HepG2 (cell line): ENCODE measurements around the gene MRPL28. TPM values are rescaled to one million over a fixed set of nuclear protein-coding genes. Genes with fewer than 3 reads are reported as not detected.

Source experiments
- ATAC-seq: fragments of 200-7000 bp; cut with Tn5 transposase; 3 replicates; pipeline ENCODE4 v1.9.1; 2020; ENCODE audit warnings: mild to moderate bottlenecking, moderate library complexity
- BruUV-seq: library from RNA; stranded (reverse); fragments of 400-500 nt; replicated peaks from 2 replicates; lab custom pipeline; 2021; lab: Mats Ljungman, UMichigan
- CTCF ChIA-PET: fragments of 300-600 bp; formaldehyde crosslinking; extraction: SDS; loops from one replicate; lab custom pipeline; 2021; ENCODE audit warnings: low total read pairs, inconsistent platforms, low intra/inter-chr PET ratio; lab: Yijun Ruan, JAX
- POLR2A ChIA-PET: fragments of 350-600 bp; sonication (Branson Sonifier 250); formaldehyde crosslinking; loops from one replicate; lab custom pipeline; 2020; ENCODE audit warnings: antibody characterized with exemption, inconsistent platforms; lab: Yijun Ruan, JAX
- DNase-seq: peaks from one replicate; pipeline ENCODE4 v3.0.0-alpha.2; 2015; ENCODE audit warnings: low spot score
- FAIRE-seq: peaks from 3 replicates; lab custom pipeline; 2011; peaks lifted over from hg19 to GRCh38; lab: Jason Lieb, UNC
- H2AFZ ChIP-seq: one replicate; pipeline ENCODE4 v1.6.1; 2011; ENCODE audit warnings: low read length, inconsistent platforms
- H3K27ac ChIP-seq: fragments of 300-600 bp; 3 replicates; pipeline ENCODE4 v1.8.0; 2011; ENCODE audit warnings: mixed run types, mild to moderate bottlenecking, mixed read lengths, low read length, inconsistent platforms; ENCODE audit not compliant: insufficient read depth; ENCODE audit errors: extremely low read length
- H3K27me3 ChIP-seq, 2 experiments: fragments of 200-600 bp in 1 of 2; 2 replicates in 1 of 2; 3 replicates in 1 of 2; pipeline versions ENCODE4 v1.6.0 to v1.8.0; 2011; ENCODE audit warnings: low read length in 2 of 2, mild to moderate bottlenecking in 2 of 2, moderate library complexity in 2 of 2, inconsistent platforms in 1 of 2; ENCODE audit not compliant: insufficient read depth in 2 of 2, control insufficient read depth in 1 of 2
- H3K36me3 ChIP-seq, 2 experiments: fragments of 200-600 bp in 1 of 2; replicated peaks in 1 of 2; 2 replicates in 1 of 2; 3 replicates in 1 of 2; pipeline versions ENCODE4 v1.5.1 to v1.8.0; 2011; ENCODE audit warnings: low read length in 2 of 2, inconsistent platforms in 1 of 2; ENCODE audit not compliant: insufficient read depth in 2 of 2, control insufficient read depth in 1 of 2
- H3K4me1 ChIP-seq: 2 replicates; pipeline ENCODE4 v1.5.1; 2012; ENCODE audit warnings: low read length, inconsistent platforms; ENCODE audit not compliant: insufficient read depth
- H3K4me2 ChIP-seq: 2 replicates; pipeline ENCODE4 v1.6.0; 2011; ENCODE audit warnings: low read depth, low read length, inconsistent platforms
- H3K4me3 ChIP-seq, 3 experiments: fragments of 200-600 bp in 1 of 3; sonication (generic), shearing (Covaris generic) in 1 of 3; replicated peaks in 1 of 3; 2 replicates each; pipeline ENCODE4 v1.5.1; 2011 to 2016; ENCODE audit warnings: low read length in 3 of 3, inconsistent platforms in 2 of 3, low read depth in 2 of 3, mild to moderate bottlenecking in 2 of 3, control low read depth in 1 of 3, mixed read lengths in 1 of 3; ENCODE audit not compliant: insufficient read depth in 1 of 3
- H3K79me2 ChIP-seq: one replicate; pipeline ENCODE4 v1.6.1; 2011; ENCODE audit warnings: low read length, inconsistent platforms; ENCODE audit not compliant: insufficient read depth
- H3K9ac ChIP-seq: 2 replicates; pipeline ENCODE4 v1.6.0; 2011; ENCODE audit warnings: mild to moderate bottlenecking, low read depth, low read length, inconsistent platforms; ENCODE audit not compliant: insufficient read depth
- H3K9me3 ChIP-seq: 2 replicates; pipeline ENCODE4 v1.5.1; 2012; ENCODE audit warnings: mild to moderate bottlenecking, low read length
- H4K20me1 ChIP-seq: 2 replicates; pipeline ENCODE4 v1.6.0; 2011; ENCODE audit warnings: inconsistent platforms, mild to moderate bottlenecking, low read length, moderate library complexity; ENCODE audit not compliant: insufficient read depth
- ADNP ChIP-seq: sonication (generic); formaldehyde crosslinking; IDR thresholded peaks from 2 replicates; pipeline ENCODE4 v1.4.0; 2020; ENCODE audit warnings: missing genetic modification reagents
- HDAC1 ChIP-seq: sonication (generic); formaldehyde crosslinking; IDR thresholded peaks from 2 replicates; pipeline ENCODE4 v1.5.1; 2020; ENCODE audit warnings: mild to moderate bottlenecking, missing genetic modification reagents
- MED1 ChIP-seq: sonication (generic); formaldehyde crosslinking; IDR thresholded peaks from 2 replicates; pipeline ENCODE4 v1.4.0; 2020; ENCODE audit warnings: missing genetic modification reagents
- MIER2 ChIP-seq: IDR thresholded peaks from 2 replicates; pipeline ENCODE4 v1.6.1; 2016; ENCODE audit warnings: missing biosample characterization, missing genetic modification reagents
- PHF21A ChIP-seq: sonication (generic); formaldehyde crosslinking; IDR thresholded peaks from 2 replicates; pipeline ENCODE4 v1.5.0; 2020; ENCODE audit warnings: mild to moderate bottlenecking, missing genetic modification reagents
- PITX1 ChIP-seq: sonication (generic); formaldehyde crosslinking; IDR thresholded peaks from 2 replicates; pipeline ENCODE4 v1.5.1; 2020; ENCODE audit warnings: mild to moderate bottlenecking, missing genetic modification reagents
- RBFOX2 ChIP-seq: fragments of 200-400 bp; formaldehyde crosslinking; IDR thresholded peaks from 2 replicates; pipeline ENCODE4 v1.6.1; 2017; ENCODE audit warnings: low read depth, mild to moderate bottlenecking, low read length
- RCOR2 ChIP-seq: IDR thresholded peaks from 2 replicates; pipeline ENCODE4 v1.6.1; 2016; ENCODE audit warnings: missing biosample characterization, missing genetic modification reagents
- RFX3 ChIP-seq: IDR thresholded peaks from 2 replicates; pipeline ENCODE4 v1.6.1; 2016; ENCODE audit warnings: missing biosample characterization, missing genetic modification reagents
- SPEN ChIP-seq: sonication (generic); formaldehyde crosslinking; IDR thresholded peaks from 2 replicates; pipeline ENCODE4 v1.5.1; 2020; ENCODE audit warnings: low read depth, mild to moderate bottlenecking, missing genetic modification reagents
- TARDBP ChIP-seq: sonication (generic); formaldehyde crosslinking; IDR thresholded peaks from 2 replicates; pipeline ENCODE4 v1.8.0; 2022; ENCODE audit warnings: mild to moderate bottlenecking, missing genetic modification reagents
- ZMYM4 ChIP-seq: sonication (generic); formaldehyde crosslinking; IDR thresholded peaks from 2 replicates; pipeline ENCODE4 v1.8.1; 2023; ENCODE audit warnings: mild to moderate bottlenecking, missing genetic modification reagents
- ZNF121 ChIP-seq: sonication (generic); formaldehyde crosslinking; IDR thresholded peaks from 2 replicates; pipeline ENCODE4 v1.5.0; 2020; ENCODE audit warnings: mild to moderate bottlenecking, missing genetic modification reagents
- ZNF143 ChIP-seq: sonication (generic); formaldehyde crosslinking; IDR thresholded peaks from 2 replicates; pipeline ENCODE4 v1.4.0; 2020; ENCODE audit warnings: missing genetic modification reagents
- ZNF788 ChIP-seq: sonication (generic); formaldehyde crosslinking; IDR thresholded peaks from 2 replicates; pipeline ENCODE4 v1.5.0; 2020; ENCODE audit warnings: mild to moderate bottlenecking, missing genetic modification reagents, borderline replicate concordance
- WGBS: methylation state at CpG from one replicate; pipeline ENCODE4 v1.1.6; 2017; ENCODE audit warnings: low lambda C conversion rate; 5-methylcytosine and 5-hydroxymethylcytosine counted together
- in situ Hi-C: cut with HindIII; loops from 2 replicates; pipeline ENCODE4 v1.10.0; 2017; ENCODE audit warnings: low pct_unique_long_range_greater_than_20kb; ENCODE audit not compliant: extremely low pct_ligation_motif_present
- intact Hi-C: fragments of 100-400 bp; cut with micrococcal nuclease; formaldehyde crosslinking; loops from one replicate; pipeline ENCODE4 v1.10.0; 2022; ENCODE audit not compliant: unreplicated experiment
- polyA plus RNA-seq, 8 experiments: library from polyadenylated mRNA; depleted of rRNA in 3 of 8; stranded (reverse) in 7 of 8; unstranded in 1 of 8; fragments of >200 nt; fragmentation: Illumina TruSeq in 4 of 8; extraction: Trizol in 4 of 8; gene quantifications; 2 replicates each; pipeline versions ENCODE4 v1.2.1 to v1.2.3, GENCODE V29; 2011 to 2016; ENCODE audit warnings: low read depth in 4 of 8, missing spikeins in 1 of 8, mixed read lengths in 1 of 8; ENCODE audit not compliant: insufficient read depth in 1 of 8
- total RNA-seq, 5 experiments: library from RNA; depleted of rRNA; stranded (reverse); fragments of >200 nt; fragmentation: Illumina TruSeq; extraction: Trizol; gene quantifications; 2 replicates each; pipeline ENCODE4 v1.2.3, GENCODE V29; 2016; ENCODE audit warnings: low read depth in 1 of 5
- TF ChIP-seq, protein P1 (sequence below): sonication (generic); formaldehyde crosslinking; IDR thresholded peaks from 2 replicates; pipeline ENCODE4 v1.5.1; 2020; ENCODE audit warnings: mild to moderate bottlenecking, missing genetic modification reagents
- TF ChIP-seq, protein P2 (sequence below): sonication (generic); formaldehyde crosslinking; IDR thresholded peaks from 2 replicates; pipeline ENCODE4 v1.5.0; 2020; ENCODE audit warnings: mild to moderate bottlenecking, missing genetic modification reagents, borderline replicate concordance

Gene MRPL28
- total and polyA plus RNA-seq, 2 of the 13 experiments (the other 11 are each of a cell fraction or from before 2014, with no cell fraction given): 114 to 135 TPM

DNA sequence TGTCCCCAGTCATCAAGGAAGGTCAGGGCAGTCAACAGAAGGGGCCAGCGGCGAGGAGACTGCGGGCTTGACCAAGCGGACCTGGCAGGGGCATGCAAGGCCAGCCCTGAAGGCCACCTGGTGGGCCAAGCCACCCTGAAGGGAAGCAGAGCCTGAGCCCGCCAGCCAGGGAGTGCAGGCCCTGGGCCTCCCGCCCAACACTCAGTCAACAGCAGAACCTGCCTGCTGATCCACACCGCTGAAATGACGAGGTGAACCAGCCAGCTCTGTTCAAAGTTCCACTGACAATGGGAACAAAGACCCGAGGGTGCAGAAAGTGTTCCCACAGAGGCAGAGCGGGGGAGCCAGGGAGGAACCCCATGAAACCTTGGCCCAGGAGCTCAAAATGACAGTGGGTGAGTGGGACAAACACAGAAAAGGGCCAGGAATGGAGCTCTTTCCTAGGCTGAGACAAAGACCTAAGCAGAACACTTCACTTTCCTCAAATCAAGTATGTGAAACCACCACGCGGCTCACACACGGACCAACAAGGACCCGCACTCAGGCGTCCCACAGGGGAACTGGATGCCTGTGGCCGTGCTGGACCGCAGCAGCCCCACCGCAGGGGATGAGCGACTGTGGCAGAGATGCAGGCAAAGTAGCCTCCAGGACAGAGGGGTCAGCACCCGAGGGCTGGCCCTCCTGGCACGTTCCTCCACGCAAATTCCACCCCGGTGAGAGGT, 29.8 kb downstream of the MRPL28 start:
- Histone ChIP-seq H2AFZ (no peak overlapping the region), H3K4me3 (peak overlapping the region in 1 of 3 experiments; percentile 35; a peak in 1 of 6 replicates), H3K27me3 (no peaks in the 10 kb centered on the region), H3K4me2 (peak overlapping the region; percentile 62), H3K27ac (peak overlapping the region; percentile 88), H4K20me1 (peaks cover 20% of the 10 kb centered on the region), H3K9me3 (no peaks in the 10 kb centered on the region), H3K36me3 (peaks cover 9 to 11% of the 10 kb centered on the region in 2 experiments; a peak in 4 of 5 replicates), H3K9ac (peak overlapping the region; percentile 66), H3K4me1 (peaks cover 76% of the 10 kb centered on the region), H3K79me2 (peaks cover 84% of the 10 kb centered on the region)
- no TSS peak for BruUV-seq
- in situ Hi-C loops: no loop called here
- intact Hi-C loops: no loop called here
- ATAC-seq (peak; percentile 80), DNase-seq (peak; percentile 66), FAIRE-seq (peak; percentile 56)
- CTCF ChIA-PET: no interaction called here
- 55% methylated on average over 14 of the region's 23 CpGs for WGBS
- POLR2A ChIA-PET: interaction anchor here (0.8 to 1.1 kb wide), 3 partner anchors 12 to 112 kb away, joined by 4 to 7 read pairs (median 5); partner anchors contain the start of genes AXIN1 and FAM234A
- TF ChIP-seq ZNF143 (CRISPR knock-in tag): peak; percentile 33; the same call in 1 of the 2 replicates
- TF ChIP-seq ZNF121 (CRISPR knock-in tag): peak; percentile 77; the same call in 1 of the 2 replicates
- TF ChIP-seq PHF21A (CRISPR knock-in tag): peak; percentile 64
- 0 out of 2 replicates have a peak, but pooled peaks have one; percentile 58 for TF ChIP-seq ZNF788 (CRISPR knock-in tag)
- TF ChIP-seq, protein P1, sequence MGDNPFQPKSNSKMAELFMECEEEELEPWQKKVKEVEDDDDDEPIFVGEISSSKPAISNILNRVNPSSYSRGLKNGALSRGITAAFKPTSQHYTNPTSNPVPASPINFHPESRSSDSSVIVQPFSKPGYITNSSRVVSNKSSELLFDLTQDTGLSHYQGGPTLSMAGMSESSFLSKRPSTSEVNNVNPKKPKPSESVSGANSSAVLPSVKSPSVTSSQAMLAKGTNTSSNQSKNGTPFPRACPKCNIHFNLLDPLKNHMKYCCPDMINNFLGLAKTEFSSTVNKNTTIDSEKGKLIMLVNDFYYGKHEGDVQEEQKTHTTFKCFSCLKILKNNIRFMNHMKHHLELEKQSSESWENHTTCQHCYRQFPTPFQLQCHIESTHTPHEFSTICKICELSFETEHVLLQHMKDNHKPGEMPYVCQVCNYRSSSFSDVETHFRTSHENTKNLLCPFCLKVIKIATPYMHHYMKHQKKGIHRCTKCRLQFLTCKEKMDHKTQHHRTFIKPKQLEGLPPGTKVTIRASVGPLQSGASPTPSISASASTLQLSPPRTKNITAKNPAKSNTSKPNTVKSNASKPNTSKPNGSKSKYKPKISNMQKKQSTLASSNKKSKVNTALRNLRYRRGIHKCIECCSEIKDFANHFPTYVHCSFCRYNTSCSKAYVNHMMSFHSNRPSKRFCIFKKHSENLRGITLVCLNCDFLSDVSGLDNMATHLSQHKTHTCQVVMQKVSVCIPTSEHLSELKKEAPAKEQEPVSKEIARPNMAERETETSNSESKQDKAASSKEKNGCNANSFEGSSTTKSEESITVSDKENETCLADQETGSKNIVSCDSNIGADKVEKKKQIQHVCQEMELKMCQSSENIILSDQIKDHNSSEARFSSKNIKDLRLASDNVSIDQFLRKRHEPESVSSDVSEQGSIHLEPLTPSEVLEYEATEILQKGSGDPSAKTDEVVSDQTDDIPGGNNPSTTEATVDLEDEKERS (CRISPR knock-in tag): 0 out of 2 replicates have a peak, but pooled peaks have one; percentile 28
- TF ChIP-seq PITX1 (CRISPR knock-in tag): peak; percentile 19; the same call in 1 of the 2 replicates
- TF ChIP-seq SPEN (CRISPR knock-in tag): peak; percentile 78; the same call in 1 of the 2 replicates
- TF ChIP-seq RCOR2 (CRISPR knock-in tag): peak; percentile 30; the same call in 1 of the 2 replicates
- peak; percentile 53; the same call in 1 of the 2 replicates for TF ChIP-seq TARDBP
- peak; percentile 77 for TF ChIP-seq HDAC1 (CRISPR knock-in tag)
- peak; percentile 43; the same call in 1 of the 2 replicates for TF ChIP-seq ZMYM4 (CRISPR knock-in tag)
- peak; percentile 80 for TF ChIP-seq MED1 (CRISPR knock-in tag)
- 0 out of 2 replicates have a peak, but pooled peaks have one; percentile 22 for TF ChIP-seq RBFOX2
- TF ChIP-seq ADNP (CRISPR knock-in tag): peak; percentile 65; the same call in 1 of the 2 replicates
- TF ChIP-seq MIER2 (CRISPR knock-in tag): no peak
- TF ChIP-seq, protein P2, sequence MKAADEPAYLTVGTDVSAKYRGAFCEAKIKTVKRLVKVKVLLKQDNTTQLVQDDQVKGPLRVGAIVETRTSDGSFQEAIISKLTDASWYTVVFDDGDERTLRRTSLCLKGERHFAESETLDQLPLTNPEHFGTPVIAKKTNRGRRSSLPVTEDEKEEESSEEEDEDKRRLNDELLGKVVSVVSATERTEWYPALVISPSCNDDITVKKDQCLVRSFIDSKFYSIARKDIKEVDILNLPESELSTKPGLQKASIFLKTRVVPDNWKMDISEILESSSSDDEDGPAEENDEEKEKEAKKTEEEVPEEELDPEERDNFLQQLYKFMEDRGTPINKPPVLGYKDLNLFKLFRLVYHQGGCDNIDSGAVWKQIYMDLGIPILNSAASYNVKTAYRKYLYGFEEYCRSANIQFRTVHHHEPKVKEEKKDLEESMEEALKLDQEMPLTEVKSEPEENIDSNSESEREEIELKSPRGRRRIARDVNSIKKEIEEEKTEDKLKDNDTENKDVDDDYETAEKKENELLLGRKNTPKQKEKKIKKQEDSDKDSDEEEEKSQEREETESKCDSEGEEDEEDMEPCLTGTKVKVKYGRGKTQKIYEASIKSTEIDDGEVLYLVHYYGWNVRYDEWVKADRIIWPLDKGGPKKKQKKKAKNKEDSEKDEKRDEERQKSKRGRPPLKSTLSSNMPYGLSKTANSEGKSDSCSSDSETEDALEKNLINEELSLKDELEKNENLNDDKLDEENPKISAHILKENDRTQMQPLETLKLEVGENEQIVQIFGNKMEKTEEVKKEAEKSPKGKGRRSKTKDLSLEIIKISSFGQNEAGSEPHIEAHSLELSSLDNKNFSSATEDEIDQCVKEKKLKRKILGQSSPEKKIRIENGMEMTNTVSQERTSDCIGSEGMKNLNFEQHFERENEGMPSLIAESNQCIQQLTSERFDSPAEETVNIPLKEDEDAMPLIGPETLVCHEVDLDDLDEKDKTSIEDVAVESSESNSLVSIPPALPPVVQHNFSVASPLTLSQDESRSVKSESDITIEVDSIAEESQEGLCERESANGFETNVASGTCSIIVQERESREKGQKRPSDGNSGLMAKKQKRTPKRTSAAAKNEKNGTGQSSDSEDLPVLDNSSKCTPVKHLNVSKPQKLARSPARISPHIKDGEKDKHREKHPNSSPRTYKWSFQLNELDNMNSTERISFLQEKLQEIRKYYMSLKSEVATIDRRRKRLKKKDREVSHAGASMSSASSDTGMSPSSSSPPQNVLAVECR (CRISPR knock-in tag): peak; percentile 40; the same call in 1 of the 2 replicates
- no peak for TF ChIP-seq RFX3 (CRISPR knock-in tag)
